DMS 273 (cell line): ENCODE data around the gene BAAT.

Experiments
- DNase-seq: peaks from one replicate; lab custom pipeline; 2025; ENCODE audit not compliant: unreplicated experiment; lab: John Stamatoyannopoulos, UW

BAAT gene

DNA sequence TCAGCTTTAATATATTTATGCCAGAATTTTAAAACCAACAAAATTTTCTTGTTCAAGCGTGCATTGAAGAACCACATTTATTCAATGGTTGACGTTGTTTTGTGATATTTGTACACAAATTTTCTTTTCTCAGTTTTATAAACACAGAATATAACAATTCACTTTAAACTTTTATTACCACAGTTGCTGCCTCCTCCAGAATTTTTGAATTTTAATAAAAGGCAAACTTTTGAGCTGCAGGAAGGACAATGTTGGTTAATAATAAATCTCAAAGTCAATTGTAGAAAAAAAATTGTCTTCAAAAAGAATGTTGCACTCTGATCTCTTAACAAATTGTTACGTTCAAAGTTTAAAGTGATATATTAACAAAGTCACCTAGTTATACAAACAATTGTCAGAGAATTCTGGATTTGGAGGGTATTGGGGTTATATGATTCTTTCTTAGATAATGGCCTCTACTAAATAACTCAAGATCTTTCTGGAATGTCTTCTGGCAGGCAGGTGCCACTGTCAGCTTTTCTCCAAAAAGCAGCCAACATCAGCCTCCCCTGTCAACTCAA is 60.5 kb downstream of the BAAT start:
- no peak for DNase-seq

DNA sequence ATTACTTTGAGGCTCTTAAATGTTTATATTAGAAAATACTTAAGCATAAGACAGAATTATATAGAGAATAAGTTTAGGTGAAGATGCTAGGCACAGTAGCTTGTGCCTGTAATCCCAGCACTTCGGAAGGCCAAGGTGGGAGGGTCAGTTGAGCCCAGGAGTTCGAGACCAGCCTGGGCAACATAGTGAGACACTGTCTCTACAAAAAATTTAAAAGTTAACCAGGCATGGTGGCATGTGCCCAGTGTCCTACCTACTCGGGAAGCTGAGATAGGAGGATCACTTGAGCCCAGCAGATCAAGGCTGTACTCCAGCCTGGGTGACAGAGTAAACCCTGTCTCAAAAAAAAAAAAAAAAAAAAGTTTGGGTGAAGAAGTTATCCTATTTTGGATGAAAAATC is 61.7 kb downstream of the BAAT start:
- no peak for DNase-seq

DNA sequence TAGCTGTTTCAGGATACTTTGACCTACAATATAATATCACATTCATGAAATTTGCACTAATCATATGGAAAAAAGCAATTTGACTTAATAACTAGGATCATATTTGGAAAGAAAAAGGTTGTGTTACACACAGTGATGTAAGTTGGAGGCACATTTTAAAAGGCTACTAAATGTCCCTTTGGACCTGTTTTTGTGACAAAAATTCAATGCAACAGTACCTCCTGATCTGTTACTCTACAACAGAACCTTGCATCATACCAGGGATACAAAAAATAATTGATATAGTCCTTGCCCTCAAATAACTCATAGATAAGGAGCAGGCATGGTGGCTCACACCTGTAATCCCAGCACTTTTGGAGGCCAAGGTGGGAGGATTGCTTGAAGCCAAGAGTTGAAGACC is 67.1 kb downstream of the BAAT start:
- no peak for DNase-seq

DNA sequence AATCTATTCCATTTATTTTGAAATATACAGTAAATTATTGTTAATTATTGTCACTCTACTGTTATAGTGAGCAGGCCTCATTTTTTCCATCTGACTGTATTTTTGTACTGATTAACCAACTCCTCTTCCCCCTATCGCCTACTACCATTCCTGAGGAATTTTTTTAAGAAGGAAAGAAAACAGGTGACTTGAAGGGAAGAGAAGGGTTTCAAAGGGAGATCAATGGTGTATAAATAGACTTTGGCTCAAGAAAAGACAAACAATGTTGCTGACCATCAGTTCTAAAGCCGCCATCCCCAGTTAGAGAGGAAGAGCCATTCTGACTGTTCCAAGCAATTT is 69.7 kb downstream of the BAAT start:
- DNase-seq: no peak

DNA sequence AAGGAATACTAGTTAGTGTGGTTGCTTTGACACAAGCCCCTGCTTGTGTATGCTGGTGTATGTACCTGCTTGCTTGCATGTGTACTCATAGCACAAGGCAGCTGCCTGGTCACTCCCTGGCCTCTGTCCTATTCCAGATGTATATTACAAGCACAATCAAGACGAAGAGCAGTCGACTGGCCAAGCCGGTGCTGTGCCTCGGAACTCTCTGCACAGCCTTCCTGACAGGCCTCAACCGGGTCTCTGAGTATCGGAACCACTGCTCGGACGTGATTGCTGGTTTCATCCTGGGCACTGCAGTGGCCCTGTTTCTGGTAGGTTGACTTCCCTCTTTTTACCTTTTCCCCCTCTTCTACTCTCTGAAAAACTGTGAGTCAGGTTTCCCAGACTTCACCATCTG is 72.1 kb downstream of the BAAT start:
- DNase-seq: no peak

DNA sequence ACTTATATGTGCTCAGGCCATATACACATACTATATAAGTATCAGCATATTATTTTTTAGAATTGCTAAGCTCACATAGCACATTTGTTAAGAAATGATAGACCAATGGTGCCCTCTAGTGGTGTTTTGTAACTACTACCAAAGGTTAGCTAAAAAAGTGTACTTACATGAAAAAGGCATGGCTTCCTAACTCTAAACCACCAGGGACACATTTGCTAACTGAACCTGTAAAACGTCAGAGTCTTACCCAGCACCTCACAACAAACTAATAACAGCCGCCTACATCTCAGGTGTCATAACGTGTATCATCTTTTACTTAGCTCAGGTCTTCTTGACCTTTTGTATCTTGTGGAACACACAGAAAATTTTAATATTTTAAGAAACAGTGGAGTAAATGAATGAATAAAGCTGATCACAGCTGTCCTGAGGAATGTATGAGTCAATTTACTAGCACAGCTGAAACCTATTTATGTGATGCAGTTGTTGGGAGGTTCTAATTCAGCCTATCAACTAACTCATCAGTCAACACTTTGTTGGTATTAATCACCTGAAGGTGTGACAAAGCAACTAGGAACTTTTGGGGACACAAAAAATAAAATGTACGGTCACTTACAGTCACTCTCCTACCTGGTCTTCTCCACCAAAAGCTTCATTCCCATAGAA is 72.9 kb downstream of the BAAT start:
- peak; percentile 89 for DNase-seq

DNA sequence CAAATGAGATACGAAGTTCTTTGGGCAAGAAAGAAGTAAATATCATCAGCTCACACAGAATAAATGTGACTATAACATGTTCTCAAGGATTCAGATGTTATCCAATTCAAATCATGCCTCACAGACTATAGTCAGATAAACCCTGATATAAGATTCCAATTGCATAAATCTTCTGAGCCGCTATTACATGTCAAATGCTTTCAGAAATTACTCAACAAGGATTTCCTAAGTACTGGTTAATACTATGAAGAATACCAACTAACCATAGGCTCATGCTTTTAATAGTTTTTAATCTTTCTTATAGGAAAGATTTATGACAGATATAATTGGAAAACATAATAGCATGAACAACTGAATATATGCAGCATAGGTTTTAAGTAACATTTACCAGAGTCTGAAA is 73.6 kb downstream of the BAAT start:
- no peak for DNase-seq
